Heart right ventricle (tissue), 16 donors: ENCODE results near the gene EPB41L2. TPM values are rescaled to one million over a fixed set of nuclear protein-coding genes. Genes with fewer than 3 reads are reported as not detected.
"Not testable (repeated sequence)": the region's sequence is repeated elsewhere in the genome, so short reads cannot be mapped to it uniquely, and the experiment has no call there.

Experiments used
- ATAC-seq, 8 donors: fragments of 200-7000 bp; cut with Tn5 transposase; one replicate each; pipeline ENCODE4 v1.9.1; 2020; ENCODE audit warnings: mild to moderate bottlenecking in 8 of 8, moderate library complexity in 8 of 8, moderate number of reproducible peaks in 1 of 8
- DNase-seq, 2 donors: peaks; one replicate each; pipeline ENCODE4 v3.0.0-alpha.2; 2020
- H3K27ac ChIP-seq, 10 donors: fragments of 200-600 bp; sonication (generic) in 2 of 10; one replicate each; pipeline versions ENCODE4 v1.5.0 to v1.8.0; 2020 to 2022; ENCODE audit warnings: mild to moderate bottlenecking in 3 of 10
- H3K27me3 ChIP-seq, 7 donors: fragments of 200-600 bp; one replicate each; pipeline ENCODE4 v1.8.0; 2021 to 2022; ENCODE audit warnings: mild to moderate bottlenecking in 2 of 7
- H3K36me3 ChIP-seq, 9 donors: fragments of 200-600 bp; sonication (generic) in 1 of 9; one replicate each; pipeline versions ENCODE4 v1.5.0 to v1.8.0; 2020 to 2022; ENCODE audit warnings: mild to moderate bottlenecking in 2 of 9
- H3K4me1 ChIP-seq, 9 donors: fragments of 200-600 bp; sonication (generic) in 1 of 9; one replicate each; pipeline versions ENCODE4 v1.5.0 to v1.8.0; 2020 to 2022; ENCODE audit warnings: mild to moderate bottlenecking in 4 of 9
- H3K4me3 ChIP-seq, 10 donors: fragments of 200-600 bp; sonication (generic) in 2 of 10; one replicate each; pipeline versions ENCODE4 v1.5.0 to v1.8.0; 2020 to 2022; ENCODE audit warnings: mild to moderate bottlenecking in 7 of 10, moderate library complexity in 2 of 10
- H3K9me3 ChIP-seq, 11 donors: fragments of 200-600 bp in 10 of 11; sonication (generic) in 2 of 11; one replicate each; pipeline versions ENCODE4 v1.5.0 to v1.8.0; 2013 to 2022; ENCODE audit warnings: mild to moderate bottlenecking in 2 of 11, control low read depth in 1 of 11, moderate library complexity in 1 of 11
- CTCF ChIP-seq, 9 donors: fragments of 200-600 bp; sonication (generic) in 2 of 9; IDR thresholded peaks; one replicate each; pipeline versions ENCODE4 v1.5.0 to v1.8.0; 2021 to 2022; ENCODE audit warnings: antibody characterized with exemption in 9 of 9, mild to moderate bottlenecking in 5 of 9, moderate library complexity in 1 of 9
- WGBS, 2 donors: extraction: QIAGEN DNeasy Blood & Tissue Kit; methylation state at CpG; one replicate each; pipeline ENCODE4 v1.1.7; 2013; ENCODE audit warnings: inconsistent platforms in 1 of 2; 5-methylcytosine and 5-hydroxymethylcytosine counted together
- intact Hi-C, 10 donors: fragments of 100-400 bp; cut with DNase I; formaldehyde crosslinking; loops; one replicate each; pipeline versions ENCODE4 v1.11.1 to v1.14.2; 2022
- polyA plus RNA-seq, 2 donors: library from polyadenylated mRNA; stranded (reverse); fragments of 200-250 nt; gene quantifications; one replicate each; pipeline ENCODE4 v1.2.3, GENCODE V29; 2013
- total RNA-seq, 10 donors: library from RNA; stranded (reverse); fragmentation: NEBNext Ultra II Directional in 3 of 10; extraction: Animal tissue kit (Norgen Biotek cat#: 25700) in 3 of 10; gene quantifications; one replicate each; pipeline versions ENCODE4 v1.2.1 to v1.2.4, GENCODE V29; 2021 to 2023
- donor health status: Arrhythmogenic right ventricular cardiomyopathy.
- donor health status: ischemic (EF 13 %, LVEDD 7.1; RV severe dilation, severe dysfunction).
- donor health status: healthy with polysubstance abuse.
- donor health status: DM: no; HTN: yes; CAD: no.
- donor health status: DM: no; HTN: no; CAD: no.
- donor health status: ischemic (EF 25% LVEDD 6.9; RV normal size, moderate dysfunction).
- donor health status: ischemic (EF 25% LVEDD 5.7; RV mildly dilated, moderate dysfunction).
- donor health status: healthy.
- donor health status: DM: yes; HTN: yes; CAD: no.
- donor health status: Ischemic cardiomyopathy.
- donor health status: ischemic (EF 35%, LVEDD 5.7; RV mildly dilated, moderate dysfunction).
- donor health status: nonischemic (EF 11% LVEDD 7.7; RV severe dilation, severe dysfunction).
- donor health status: DM: yes; HTN: yes; CAD: no.
- donor health status: PGD.
- donor health status: ischemic (EF 29% LVEDD 5.4; RV normal size, mild dysfunction).
- donor health status: nonischemic (EF 23%, LVEDD 6.1; RV moderate dilation, normal function).

The EPB41L2 gene
- total and polyA plus RNA-seq, 12 donors: 18.0 to 98.6 (median 55.1) TPM

- intact Hi-C loops: no loop called here
- Histone ChIP-seq H3K27ac (no peak overlapping the region), H3K36me3 (no peaks in the 10 kb centered on the region), H3K4me3 (no peak overlapping the region), H3K4me1 (peaks cover 0 to 57% (median 27%) of the 10 kb centered on the region in 9 donors), H3K27me3 (no peaks in the 10 kb centered on the region), H3K9me3 (no peaks in the 10 kb centered on the region)
- ATAC-seq: no peak
- no peak for DNase-seq
- 91 to 94% methylated on average over 2 of the region's 2 CpGs for WGBS, 2 donors
- TF ChIP-seq CTCF (IDR thresholded peaks at IDR 0.05): no peak
Observed at GRCh38 chr6:130995783-130996447, 67.1 kb downstream of the EPB41L2 start.

GRCh38 chr6:130994319-130995097, 68.5 kb downstream of the EPB41L2 start:
- DNase-seq: no peak
- WGBS, 2 donors: 89% methylated on average over 10 of the region's 10 CpGs
- H3K27me3 ChIP-seq: no peaks in the 10 kb centered on the region
- intact Hi-C loops: no loop called here
- ATAC-seq: no peak
- no peak for TF ChIP-seq CTCF (IDR thresholded peaks at IDR 0.05)
- no peak overlapping the region for H3K4me3 ChIP-seq
- H3K4me1 ChIP-seq: peaks cover 0 to 49% (median 27%) of the 10 kb centered on the region in 9 donors
- H3K36me3 ChIP-seq: no peaks in the 10 kb centered on the region
- H3K27ac ChIP-seq: no peak overlapping the region
- no peaks in the 10 kb centered on the region for H3K9me3 ChIP-seq

- intact Hi-C loops: no loop called here
- ATAC-seq (no peak), DNase-seq (no peak)
- H3K36me3 ChIP-seq: no peaks in the 10 kb centered on the region
- H3K4me3 ChIP-seq: no peak overlapping the region
- H3K27ac ChIP-seq: no peak overlapping the region
- no peak for TF ChIP-seq CTCF (IDR thresholded peaks at IDR 0.05)
- peaks cover 0 to 44% (median 27%) of the 10 kb centered on the region in 9 donors for H3K4me1 ChIP-seq
- WGBS, 2 donors: 72 to 76% methylated on average over 11 of the region's 11 CpGs
- H3K9me3 ChIP-seq: no peaks in the 10 kb centered on the region
- no peaks in the 10 kb centered on the region for H3K27me3 ChIP-seq
Observed at GRCh38 chr6:130993292-130993765, 69.7 kb downstream of the EPB41L2 start.

- Histone ChIP-seq H3K27ac (peak overlapping the region in 6 of 10 donors; percentile 16 to 57 (median 39)), H3K4me3 (no peak overlapping the region), H3K36me3 (no peaks in the 10 kb centered on the region), H3K4me1 (peaks cover 0 to 30% (median 17%) of the 10 kb centered on the region in 9 donors), H3K27me3 (no peaks in the 10 kb centered on the region), H3K9me3 (no peaks in the 10 kb centered on the region)
- intact Hi-C loops: no loop called here
- TF ChIP-seq CTCF (IDR thresholded peaks at IDR 0.05): no peak
- 64 to 68% methylated on average over 6 of the region's 6 CpGs for WGBS, 2 donors
- ATAC-seq (peak in 6 of 8 donors; percentile 62 to 79 (median 67)), DNase-seq (peak in 1 of 2 donors; percentile 24)
Observed at GRCh38 chr6:130991422-130992137, 71.5 kb downstream of the EPB41L2 start.

- intact Hi-C loops, ATAC-seq, H3K4me3 ChIP-seq, H3K9me3 ChIP-seq, H3K36me3 ChIP-seq, DNase-seq, H3K27ac ChIP-seq, H3K27me3 ChIP-seq: not testable (repeated sequence)
- peaks cover 0 to 18% (median 11%) of the 10 kb centered on the region in 9 donors for H3K4me1 ChIP-seq
- 80 to 99% methylated on average over 5 of the region's 5 CpGs for WGBS, 2 donors
Observed at GRCh38 chr6:130987539-130987938, 75.5 kb downstream of the EPB41L2 start.
